Panc1 (cell line): Measurements from ENCODE around the gene PADI2.

ENCODE experiments used
- CTCF ChIP-seq: fragments of 450-650 bp; IDR thresholded peaks from 2 replicates; pipeline ENCODE4 v1.5.1; 2017; ENCODE audit warnings: mild to moderate bottlenecking
- POLR2AphosphoS5 ChIP-seq: IDR thresholded peaks from 2 replicates; pipeline ENCODE4 v1.6.1; 2012; ENCODE audit warnings: mild to moderate bottlenecking, low read depth, low read length, moderate library complexity
- SIN3A ChIP-seq: IDR thresholded peaks from 2 replicates; pipeline ENCODE4 v1.6.1; 2012; ENCODE audit warnings: low read depth, mild to moderate bottlenecking, low read length, moderate library complexity, borderline replicate concordance; ENCODE audit not compliant: insufficient read depth
- TCF7L2 ChIP-seq: IDR thresholded peaks from 2 replicates; pipeline ENCODE4 v1.6.1; 2011; ENCODE audit warnings: mild to moderate bottlenecking, low read depth, low read length, inconsistent platforms
- TF ChIP-seq, protein P1 (sequence below), 2 experiments: IDR thresholded peaks; 2 replicates each; pipeline ENCODE4 v1.6.1; 2011 to 2012; ENCODE audit warnings: low read depth in 2 of 2, control low read depth in 1 of 2, low read length in 1 of 2, mild to moderate bottlenecking in 1 of 2, moderate library complexity in 1 of 2; ENCODE audit not compliant: insufficient read depth in 1 of 2

DNA sequence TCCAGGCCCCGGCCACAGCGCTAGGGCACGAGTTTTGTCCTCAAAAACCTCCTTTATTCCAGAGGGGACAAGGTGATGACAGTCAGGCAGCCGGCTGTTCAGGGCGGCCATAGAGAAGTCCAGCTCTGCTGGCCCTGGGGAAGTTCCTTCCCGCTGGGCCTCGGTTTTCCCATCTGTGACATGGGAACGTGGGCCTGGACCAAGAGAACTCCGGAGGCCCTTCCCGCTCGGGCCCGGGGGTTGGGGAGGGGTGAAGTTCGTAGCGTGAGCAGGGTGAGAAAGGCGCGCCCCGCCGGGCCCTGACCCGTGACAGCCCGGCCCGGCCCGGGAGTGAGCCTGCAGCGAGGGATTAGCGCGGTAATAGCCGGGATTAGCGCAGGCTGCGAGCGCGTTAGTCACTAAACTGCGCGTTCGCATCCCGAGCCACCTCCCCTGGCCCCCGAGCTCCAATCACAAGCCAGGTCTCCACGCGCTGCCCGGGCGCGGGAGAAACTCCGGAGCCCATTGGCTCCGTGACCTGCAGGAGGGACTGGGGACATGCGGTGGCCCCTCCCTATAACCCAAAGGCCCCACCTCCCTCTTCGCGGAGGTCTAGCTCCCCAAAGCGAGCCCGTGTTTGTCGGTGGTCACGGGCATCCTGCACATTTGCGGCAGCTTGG lies 29.8 kb upstream of the PADI2 start:
- no peak for TF ChIP-seq CTCF
- TF ChIP-seq POLR2AphosphoS5: no peak
- TF ChIP-seq, protein P1, sequence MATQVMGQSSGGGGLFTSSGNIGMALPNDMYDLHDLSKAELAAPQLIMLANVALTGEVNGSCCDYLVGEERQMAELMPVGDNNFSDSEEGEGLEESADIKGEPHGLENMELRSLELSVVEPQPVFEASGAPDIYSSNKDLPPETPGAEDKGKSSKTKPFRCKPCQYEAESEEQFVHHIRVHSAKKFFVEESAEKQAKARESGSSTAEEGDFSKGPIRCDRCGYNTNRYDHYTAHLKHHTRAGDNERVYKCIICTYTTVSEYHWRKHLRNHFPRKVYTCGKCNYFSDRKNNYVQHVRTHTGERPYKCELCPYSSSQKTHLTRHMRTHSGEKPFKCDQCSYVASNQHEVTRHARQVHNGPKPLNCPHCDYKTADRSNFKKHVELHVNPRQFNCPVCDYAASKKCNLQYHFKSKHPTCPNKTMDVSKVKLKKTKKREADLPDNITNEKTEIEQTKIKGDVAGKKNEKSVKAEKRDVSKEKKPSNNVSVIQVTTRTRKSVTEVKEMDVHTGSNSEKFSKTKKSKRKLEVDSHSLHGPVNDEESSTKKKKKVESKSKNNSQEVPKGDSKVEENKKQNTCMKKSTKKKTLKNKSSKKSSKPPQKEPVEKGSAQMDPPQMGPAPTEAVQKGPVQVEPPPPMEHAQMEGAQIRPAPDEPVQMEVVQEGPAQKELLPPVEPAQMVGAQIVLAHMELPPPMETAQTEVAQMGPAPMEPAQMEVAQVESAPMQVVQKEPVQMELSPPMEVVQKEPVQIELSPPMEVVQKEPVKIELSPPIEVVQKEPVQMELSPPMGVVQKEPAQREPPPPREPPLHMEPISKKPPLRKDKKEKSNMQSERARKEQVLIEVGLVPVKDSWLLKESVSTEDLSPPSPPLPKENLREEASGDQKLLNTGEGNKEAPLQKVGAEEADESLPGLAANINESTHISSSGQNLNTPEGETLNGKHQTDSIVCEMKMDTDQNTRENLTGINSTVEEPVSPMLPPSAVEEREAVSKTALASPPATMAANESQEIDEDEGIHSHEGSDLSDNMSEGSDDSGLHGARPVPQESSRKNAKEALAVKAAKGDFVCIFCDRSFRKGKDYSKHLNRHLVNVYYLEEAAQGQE (IDR thresholded peaks at IDR 0.05; ENCODE audit: insufficient read depth in 1 of 2, low read depth in 2 of 2, low read length in 1 of 2): no peak
- TF ChIP-seq TCF7L2: no peak
- TF ChIP-seq SIN3A: no peak
